H9 (cell line): ENCODE data around the gene TBL1X. TPM values are rescaled to one million over a fixed set of nuclear protein-coding genes. Genes with fewer than 3 reads are reported as not detected.

ENCODE experiments used
- DNase-seq: peaks from one replicate; pipeline ENCODE4 v3.0.0-alpha.2; 2017
- H2AFZ ChIP-seq: one replicate; pipeline ENCODE4 v1.6.1; 2013; ENCODE audit warnings: mild to moderate bottlenecking, low read length, control low read depth, moderate library complexity
- H2AK5ac ChIP-seq: 2 replicates; pipeline ENCODE4 v1.6.1; 2013; ENCODE audit warnings: low read length, control low read depth, mixed read lengths; ENCODE audit not compliant: insufficient read length
- H2BK120ac ChIP-seq: one replicate; pipeline ENCODE4 v1.6.1; 2013; ENCODE audit warnings: low read depth, mild to moderate bottlenecking, low read length, control low read depth, inconsistent platforms; ENCODE audit not compliant: poor library complexity, severe bottlenecking
- H2BK12ac ChIP-seq: 2 replicates; pipeline ENCODE4 v1.6.1; 2013; ENCODE audit warnings: low read length, control low read depth, mixed read lengths, low read depth; ENCODE audit not compliant: insufficient read length
- H2BK15ac ChIP-seq: 2 replicates; pipeline ENCODE4 v1.6.1; 2013; ENCODE audit warnings: low read depth, low read length, control low read depth
- H2BK20ac ChIP-seq: one replicate; pipeline ENCODE4 v1.6.1; 2013; ENCODE audit warnings: low read depth, mild to moderate bottlenecking, low read length, control low read depth, inconsistent platforms; ENCODE audit not compliant: poor library complexity, severe bottlenecking
- H2BK5ac ChIP-seq: 2 replicates; pipeline ENCODE4 v1.6.1; 2013; ENCODE audit warnings: low read length, control low read depth, mixed read lengths; ENCODE audit not compliant: insufficient read length
- H3K14ac ChIP-seq: 2 replicates; pipeline ENCODE4 v1.6.1; 2013; ENCODE audit warnings: low read length, control low read depth; ENCODE audit not compliant: insufficient read depth
- H3K18ac ChIP-seq: 2 replicates; pipeline ENCODE4 v1.6.1; 2013; ENCODE audit warnings: low read depth, mild to moderate bottlenecking, mixed read lengths, low read length, control low read depth; ENCODE audit not compliant: insufficient read length
- H3K23ac ChIP-seq: 2 replicates; pipeline ENCODE4 v1.6.1; 2013; ENCODE audit warnings: low read length, control low read depth, mixed read lengths, low read depth; ENCODE audit not compliant: insufficient read length
- H3K23me2 ChIP-seq: 2 replicates; pipeline ENCODE4 v1.6.1; 2013; ENCODE audit warnings: low read depth, mild to moderate bottlenecking, mixed read lengths, low read length, control low read depth; ENCODE audit not compliant: insufficient read length, poor library complexity, severe bottlenecking
- H3K27ac ChIP-seq: 2 replicates; pipeline ENCODE4 v1.5.1; 2013; ENCODE audit warnings: low read length, control low read depth, mixed read lengths, low read depth; ENCODE audit not compliant: insufficient read length
- H3K27me3 ChIP-seq: 2 replicates; pipeline ENCODE4 v1.6.1; 2013; ENCODE audit warnings: low read length, control low read depth, inconsistent platforms; ENCODE audit not compliant: insufficient read depth
- H3K4ac ChIP-seq: 2 replicates; pipeline ENCODE4 v1.6.1; 2013; ENCODE audit warnings: low read depth, mild to moderate bottlenecking, control low read depth, inconsistent platforms, low read length, moderate library complexity
- H3K4me1 ChIP-seq: 2 replicates; pipeline ENCODE4 v1.6.1; 2013; ENCODE audit warnings: low read length, control low read depth, inconsistent platforms; ENCODE audit not compliant: insufficient read depth
- H3K4me2 ChIP-seq: 2 replicates; pipeline ENCODE4 v1.6.1; 2013; ENCODE audit warnings: low read length, control low read depth, mixed read lengths; ENCODE audit not compliant: insufficient read length, insufficient read depth
- H3K56ac ChIP-seq: 2 replicates; pipeline ENCODE4 v1.6.1; 2013; ENCODE audit warnings: low read depth, mild to moderate bottlenecking, mixed read lengths, low read length, control low read depth; ENCODE audit not compliant: insufficient read length
- H3K79me1 ChIP-seq: 2 replicates; pipeline ENCODE4 v1.6.1; 2013; ENCODE audit warnings: low read depth, mild to moderate bottlenecking, moderate library complexity, low read length, control low read depth, inconsistent platforms; ENCODE audit not compliant: insufficient read depth, poor library complexity, severe bottlenecking
- H3K79me2 ChIP-seq: 2 replicates; pipeline ENCODE4 v1.6.1; 2013; ENCODE audit warnings: low read length, control low read depth, inconsistent platforms; ENCODE audit not compliant: insufficient read depth
- H3K9ac ChIP-seq: 2 replicates; pipeline ENCODE4 v1.6.1; 2013; ENCODE audit warnings: low read length, control low read depth, mixed read lengths; ENCODE audit not compliant: insufficient read length; ENCODE audit errors: extremely low read depth
- H3K9me3 ChIP-seq: one replicate; pipeline ENCODE4 v1.6.1; 2013; ENCODE audit warnings: low read depth, low read length, inconsistent platforms; ENCODE audit not compliant: control insufficient read depth
- H3T11ph ChIP-seq: one replicate; pipeline ENCODE4 v1.6.1; 2013; ENCODE audit warnings: mild to moderate bottlenecking, low read length, control low read depth, inconsistent platforms
- H4K20me1 ChIP-seq: one replicate; pipeline ENCODE4 v1.6.1; 2013; ENCODE audit not compliant: control insufficient read depth, insufficient read length, insufficient read depth
- H4K5ac ChIP-seq: 2 replicates; pipeline ENCODE4 v1.6.1; 2013; ENCODE audit warnings: low read depth, mild to moderate bottlenecking, mixed read lengths, low read length, control low read depth; ENCODE audit not compliant: insufficient read length
- H4K8ac ChIP-seq: replicated peaks from 2 replicates; pipeline ENCODE4 v1.6.1; 2013; ENCODE audit warnings: low read length, control low read depth, mixed read lengths, low read depth; ENCODE audit not compliant: insufficient read length
- H4K91ac ChIP-seq: 2 replicates; pipeline ENCODE4 v1.6.1; 2013; ENCODE audit warnings: low read depth, mild to moderate bottlenecking, moderate library complexity, mixed read lengths, low read length, control low read depth; ENCODE audit not compliant: insufficient read length
- H3K27ac Mint-ChIP-seq, 3 experiments: 2 replicates in 2 of 3; 3 replicates in 1 of 3; pipeline ENCODE4 v1.8.0; 2020 to 2021; ENCODE audit warnings: mixed read lengths in 3 of 3, mild to moderate bottlenecking in 1 of 3, moderate library complexity in 1 of 3
- H3K27me3 Mint-ChIP-seq: 2 replicates; pipeline ENCODE4 v1.8.0; 2021; ENCODE audit warnings: low read depth, mild to moderate bottlenecking, moderate library complexity, mixed read lengths
- H3K36me3 Mint-ChIP-seq, 3 experiments: 2 replicates in 2 of 3; 3 replicates in 1 of 3; pipeline ENCODE4 v1.8.0; 2020 to 2021; ENCODE audit warnings: low read depth in 3 of 3, mixed read lengths in 3 of 3; ENCODE audit not compliant: insufficient read depth in 1 of 3
- H3K4me1 Mint-ChIP-seq, 2 experiments: 2 replicates each; pipeline ENCODE4 v1.8.0; 2020; ENCODE audit warnings: mixed read lengths in 2 of 2
- H3K4me3 Mint-ChIP-seq, 2 experiments: 2 replicates in 1 of 2; 3 replicates in 1 of 2; pipeline ENCODE4 v1.8.0; 2020 to 2021; ENCODE audit warnings: mild to moderate bottlenecking in 2 of 2, mixed read lengths in 2 of 2, moderate library complexity in 1 of 2
- H3K9me3 Mint-ChIP-seq, 2 experiments: 2 replicates in 1 of 2; 3 replicates in 1 of 2; pipeline ENCODE4 v1.8.0; 2020; ENCODE audit warnings: mild to moderate bottlenecking in 2 of 2, mixed read lengths in 2 of 2, moderate library complexity in 1 of 2
- CTCF ChIP-seq: fragments of 200-600 bp; sonication (generic); conservative IDR thresholded peaks from 3 replicates; pipeline ENCODE4 v1.8.0; 2021; ENCODE audit warnings: antibody characterized with exemption, mild to moderate bottlenecking
- WGBS: extraction: QIAGEN DNeasy Blood & Tissue Kit; methylation state at CpG from one replicate; pipeline ENCODE4 v1.1.7; 2013; ENCODE audit warnings: missing lambda C conversion rate, low lambda C conversion rate, mixed read lengths; ENCODE audit not compliant: insufficient read length; ENCODE audit errors: extremely low coverage; 5-methylcytosine and 5-hydroxymethylcytosine counted together
- total RNA-seq: library from RNA; stranded (reverse); gene quantifications from 2 replicates; pipeline ENCODE4 v1.2.1, GENCODE V29; 2021

Gene TBL1X
- total RNA-seq, 1 experiment from 2014 or later: 24.1 TPM

- Mint-ChIP-seq H3K27ac (no peak overlapping the region), H3K9me3 (peaks cover 1 to 53% of the 10 kb centered on the region in 2 experiments), H3K36me3 (peaks cover 23 to 26% (median 24%) of the 10 kb centered on the region in 3 experiments; a peak in 6 of 7 replicates), H3K4me3 (no peak overlapping the region), H3K27me3 (no peaks in the 10 kb centered on the region), H3K4me1 (peaks cover 4 to 8% of the 10 kb centered on the region in 2 experiments)
- Histone ChIP-seq H2BK120ac (no peak overlapping the region), H3K4ac (no peak overlapping the region), H3K79me1 (peaks cover 11% of the 10 kb centered on the region), H2AFZ (no peak overlapping the region), H2BK12ac (no peak overlapping the region), H2AK5ac (no peak overlapping the region), H2BK20ac (no peak overlapping the region), H3K14ac (no peak overlapping the region), H4K20me1 (no peaks in the 10 kb centered on the region), H3K79me2 (no peaks in the 10 kb centered on the region; the same call in 1 of the 2 replicates), H3K23me2 (no peaks in the 10 kb centered on the region), H3K9ac (no peak overlapping the region), H4K5ac (no peak overlapping the region), H3K4me1 (peaks cover 4% of the 10 kb centered on the region; the same call in 1 of the 2 replicates), H3K56ac (no peak overlapping the region), H3K9me3 (no peaks in the 10 kb centered on the region), H3K23ac (no peak overlapping the region), H3K27me3 (no peaks in the 10 kb centered on the region), H3K27ac (no peak overlapping the region), H3K18ac (no peak overlapping the region), H2BK15ac (no peak overlapping the region), H4K91ac (no peak overlapping the region), H2BK5ac (no peak overlapping the region), H3K4me2 (no peak overlapping the region), H3T11ph (no peak overlapping the region), H4K8ac (no peak overlapping the region)
- no peak for TF ChIP-seq CTCF
- DNase-seq: no peak
- no CpG with 5 or more reads among the region's 5 CpGs for WGBS
Measured at GRCh38 chrX:9498236-9498635, 33.4 kb downstream of the TBL1X start.
